ENCODE measurements around the gene MDFIC. TPM values are rescaled to one million over a fixed set of nuclear protein-coding genes. Genes with fewer than 3 reads are reported as not detected.

Gene MDFIC
- total and polyA plus RNA-seq, 2 of the 4 experiments (the other 2 are of a cell fraction), result 16.9 to 35.0 TPM

GRCh38 chr7:115032715-115033703 is 111.1 kb downstream of the MDFIC start:
- CTCF ChIA-PET, result no interaction called here
- Histone ChIP-seq H2AK5ac (ENCODE audit: low read depth, low read length) (no peak overlapping the region), H3K27ac (ENCODE audit: insufficient read depth, low read length) (no peak overlapping the region), H3K23ac (ENCODE audit: low read depth, low read length) (no peak overlapping the region), H3K18ac (ENCODE audit: low read depth, low read length) (no peak overlapping the region), H3K36me3 (ENCODE audit: control insufficient read depth, insufficient read depth, low read length) (no peaks in the 10 kb centered on the region), H2BK120ac (ENCODE audit: low read depth, low read length) (no peak overlapping the region), H3K9ac (ENCODE audit: low read depth, low read length) (no peak overlapping the region), H4K8ac (ENCODE audit: low read depth in 2 of 2, low read length in 2 of 2) (no peak overlapping the region), H3K27me3 (ENCODE audit: control insufficient read depth, insufficient read depth, low read length) (no peaks in the 10 kb centered on the region), H3K4me2 (ENCODE audit: low read depth, low read length) (no peak overlapping the region), H3K4me1 (ENCODE audit: control insufficient read depth, insufficient read depth, low read length) (no peaks in the 10 kb centered on the region), H4K91ac (ENCODE audit: insufficient read depth, low read depth, low read length) (no peak overlapping the region), H3K9me3 (ENCODE audit: control insufficient read depth, insufficient read depth, low read length) (no peaks in the 10 kb centered on the region), H2AFZ (replicated peaks; ENCODE audit: low read length, poor library complexity) (no peak overlapping the region), H3K56ac (ENCODE audit: extremely low read depth, insufficient read depth, low read length) (no peak overlapping the region), H3K79me1 (ENCODE audit: low read depth in 1 of 2, low read length in 2 of 2) (no peaks in the 10 kb centered on the region), H4K20me1 (ENCODE audit: insufficient read depth, low read length) (no peaks in the 10 kb centered on the region), H2AK9ac (replicated peaks; ENCODE audit: low read depth, low read length, poor library complexity) (no peak overlapping the region), H3K4ac (ENCODE audit: low read depth, low read length) (no peak overlapping the region), H2BK5ac (ENCODE audit: low read depth, low read length, poor library complexity, severe bottlenecking) (no peak overlapping the region), H4K5ac (ENCODE audit: low read depth, low read length) (no peak overlapping the region), H2BK15ac (ENCODE audit: low read depth, low read length) (no peak overlapping the region), H3K4me3 (ENCODE audit: insufficient read depth, low read depth, low read length) (no peak overlapping the region), H2BK20ac (ENCODE audit: low read depth, low read length) (no peak overlapping the region), H3K14ac (replicated peaks; ENCODE audit: low read depth, low read length) (no peak overlapping the region), H3K9me1 (ENCODE audit: insufficient read depth, low read length) (no peaks in the 10 kb centered on the region)
- in situ Hi-C loops (cut with MboI; ENCODE audit: low sequenced_read_pairs), result no loop called here
- BruUV-seq (replicated peaks), result no TSS peak
- ATAC-seq (ENCODE audit: low read depth), result no peak
- no peak for TF ChIP-seq MXI1 (IDR thresholded peaks at IDR 0.05; ENCODE audit: borderline replicate concordance, low read depth, low read length)
- no peak for TF ChIP-seq CTCF (conservative IDR thresholded peaks at IDR 0.05; ENCODE audit: low read depth, low read length)
- no peak for TF ChIP-seq FOS (IDR thresholded peaks at IDR 0.05; ENCODE audit: low read depth, low read length)
- no peak for TF ChIP-seq CHD1 (IDR thresholded peaks at IDR 0.05; ENCODE audit: low read depth, low read length)
- dilution Hi-C loops (cut with HindIII; ENCODE audit: low sequenced_read_pairs, unreplicated experiment), result no loop called here
- POLR2A ChIA-PET (ENCODE audit: unreplicated experiment), result no interaction called here
- whole genome bisulfite sequencing, 2 experiments (ENCODE audit: extremely low coverage in 2 of 2, insufficient read length in 1 of 2), result no CpG with 5 or more reads among the region's 5 CpGs
- DNase-seq, result no peak
- intact Hi-C loops (cut with micrococcal nuclease), result no loop called here

All from IMR-90 (cell line).